ENCODE results near the gene LRP6. TPM values are rescaled to one million over a fixed set of nuclear protein-coding genes. Genes with fewer than 3 reads are reported as not detected.

The LRP6 gene
- total and polyA plus RNA-seq, 2 of the 8 experiments (the other 6 are each of a cell fraction or from before 2014, with no cell fraction given): 53.6 to 73.2 TPM

GRCh38 chr12:12159988-12160387, 106.9 kb downstream of the LRP6 start:
- H3K23me2 ChIP-seq (ENCODE audit: low read depth, low read length): no peaks in the 10 kb centered on the region
- H3K9me3 ChIP-seq (ENCODE audit: insufficient read depth in 2 of 2, low read depth in 1 of 2, low read length in 1 of 2): no peaks in the 10 kb centered on the region
- DNase-seq (ENCODE audit: low read depth in 1 of 2, low spot score in 2 of 2) (no peak), FAIRE-seq (no peak)
- no peak overlapping the region for H2BK120ac ChIP-seq (replicated peaks; ENCODE audit: low read depth, low read length)
- peaks cover 0 to 4% of the 10 kb centered on the region in 2 experiments for H4K20me1 ChIP-seq (replicated peaks in 1 of 2; ENCODE audit: control insufficient read depth in 1 of 2, insufficient read depth in 2 of 2, low read length in 2 of 2)
- TF ChIP-seq SUZ12 (IDR thresholded peaks at IDR 0.05; ENCODE audit: low read length): no peak
- no peak for TF ChIP-seq EZH2 (IDR thresholded peaks at IDR 0.05; ENCODE audit: low read depth, low read length, severe bottlenecking)
- TF ChIP-seq SRF (IDR thresholded peaks at IDR 0.05; ENCODE audit: low read depth, low read length): no peak
- no peak for TF ChIP-seq NANOG (IDR thresholded peaks at IDR 0.05; ENCODE audit: insufficient read depth, low read depth, low read length, poor library complexity, severe bottlenecking)
- TF ChIP-seq FOSL1 (IDR thresholded peaks at IDR 0.05; ENCODE audit: insufficient read depth, low read depth, low read length): no peak
- no peak for TF ChIP-seq KDM1A (IDR thresholded peaks at IDR 0.05; ENCODE audit: borderline replicate concordance, low read length)
- no peak for TF ChIP-seq CBX5 (IDR thresholded peaks at IDR 0.05; ENCODE audit: low read depth, low read length)
- H3K36me3 ChIP-seq (ENCODE audit: control insufficient read depth in 2 of 4, insufficient read depth in 4 of 4, low read length in 3 of 4): peaks cover 6 to 43% (median 19%) of the 10 kb centered on the region in 4 experiments; a peak in 7 of 8 replicates
- CTCF ChIA-PET (ENCODE audit: partially characterized antibody): interaction anchor here (0.9 to 1.4 kb wide), 2 partner anchors 11 to 47 kb away, joined by 3 read pairs; no protein-coding TSS in a partner anchor
- no peak overlapping the region for H2BK12ac ChIP-seq (ENCODE audit: low read depth, low read length)
- no peak overlapping the region for H3K4ac ChIP-seq (replicated peaks; ENCODE audit: insufficient read length, low read depth, low read length)
- no peak overlapping the region for H2BK20ac ChIP-seq (ENCODE audit: low read length)
- POLR2A ChIA-PET (ENCODE audit: partially characterized antibody): no interaction called here
- no peak overlapping the region for H3K18ac ChIP-seq (ENCODE audit: extremely low read depth, low read length)
- no peaks in the 10 kb centered on the region for H3K4me1 ChIP-seq (replicated peaks in 1 of 4; ENCODE audit: control insufficient read depth in 3 of 4, insufficient read depth in 4 of 4, low read length in 3 of 4)
- H3K79me2 ChIP-seq (ENCODE audit: control insufficient read depth in 1 of 2, insufficient read depth in 2 of 2, low read length in 2 of 2): no peaks in the 10 kb centered on the region; a peak in 1 of 4 replicates
- H3K79me1 ChIP-seq (ENCODE audit: low read depth, low read length): no peaks in the 10 kb centered on the region
- no peak overlapping the region for H4K5ac ChIP-seq (ENCODE audit: insufficient read length, low read depth, low read length)
- H4K8ac ChIP-seq (ENCODE audit: extremely low read depth, insufficient read depth, low read length): no peak overlapping the region
- H3K14ac ChIP-seq (ENCODE audit: insufficient read length): no peak overlapping the region
- no peak overlapping the region for H3K4me2 ChIP-seq (ENCODE audit: insufficient read depth in 1 of 2, low read depth in 2 of 2, low read length in 2 of 2)
- no peak overlapping the region for H3K56ac ChIP-seq (replicated peaks; ENCODE audit: insufficient read length, low read depth, low read length)
- H2AFZ ChIP-seq (ENCODE audit: low read length): no peak overlapping the region
- H3K4me3 ChIP-seq (ENCODE audit: extremely low read depth in 1 of 4, insufficient read depth in 2 of 4, low read depth in 3 of 4, low read length in 4 of 4): no peak overlapping the region
- no peaks in the 10 kb centered on the region for H3K27me3 ChIP-seq (replicated peaks in 1 of 4; ENCODE audit: control insufficient read depth in 3 of 4, extremely low read depth in 1 of 4, insufficient read depth in 3 of 4, low read length in 3 of 4)
- WGBS, 2 experiments (ENCODE audit: extremely low coverage in 1 of 2, insufficient coverage in 1 of 2, insufficient read length in 1 of 2, insufficient replicate concordance in 2 of 2, low coverage in 1 of 2, low lambda C conversion rate in 2 of 2, missing lambda C conversion rate in 1 of 2): 100% methylated on average over 1 of the region's 1 CpG; no CpG with 5 or more reads in 1 of the 2 experiments
- no peak overlapping the region for H2AK5ac ChIP-seq (ENCODE audit: low read depth, low read length)
- no peak overlapping the region for H2BK5ac ChIP-seq (ENCODE audit: low read depth, low read length)
- H3K9ac ChIP-seq (replicated peaks in 1 of 4; ENCODE audit: extremely low read depth in 1 of 4, low read depth in 3 of 4, low read length in 3 of 4): no peak overlapping the region
- no peak overlapping the region for H3K27ac ChIP-seq (ENCODE audit: low read depth, low read length)
- H2BK15ac ChIP-seq (ENCODE audit: low read length): no peak overlapping the region
- no peak overlapping the region for H4K91ac ChIP-seq (replicated peaks; ENCODE audit: insufficient read length, low read length)
- H3K23ac ChIP-seq (ENCODE audit: insufficient read length): no peak overlapping the region

Data from H1 (cell line).